ENCODE data around the gene ANTKMT. TPM values are rescaled to one million over a fixed set of nuclear protein-coding genes. Genes with fewer than 3 reads are reported as not detected.
A peak's percentile ranks its signal among the peaks of the same experiment; 100 is the strongest.

ANTKMT gene
- total RNA-seq, 2 donors from 2014 or later, result 36.9 to 40.6 TPM

- Histone ChIP-seq H3K36me3 (ENCODE audit: control insufficient read depth, insufficient read depth, low read length) (peaks cover 40% of the 10 kb centered on the region), H3K27me3 (ENCODE audit: control insufficient read depth, insufficient read depth, low read length, poor library complexity, severe bottlenecking) (no peaks in the 10 kb centered on the region), H3K9ac (ENCODE audit: extremely low read depth, low read length, poor library complexity, severe bottlenecking) (no peak overlapping the region), H3K4me1 (ENCODE audit: control insufficient read depth, insufficient read depth, low read length) (no peaks in the 10 kb centered on the region), H3K9me3 (ENCODE audit: control insufficient read depth, low read length) (no peaks in the 10 kb centered on the region), H3K4me3 (ENCODE audit: low read length) (no peak overlapping the region), H3K27ac (ENCODE audit: low read depth, low read length) (no peak overlapping the region)
- no peak for DNase-seq
- Mint-ChIP-seq H3K27ac (no peak overlapping the region), H3K4me3 (no peak overlapping the region), H3K36me3 (ENCODE audit: low read depth) (peaks cover 16% of the 10 kb centered on the region), H3K4me1 (peaks cover 6% of the 10 kb centered on the region), H3K27me3 (ENCODE audit: insufficient read depth) (no peaks in the 10 kb centered on the region), H3K9me3 (no peaks in the 10 kb centered on the region)
- 97 to 98% methylated on average over 20 to 21 of the region's 21 CpGs for WGBS, 2 experiments (ENCODE audit: insufficient coverage in 1 of 2, insufficient read length in 1 of 2)
- no peak for TF ChIP-seq CTCF (conservative IDR thresholded peaks at IDR 0.05)
Measured at GRCh38 chr16:672851-673250, 48.1 kb upstream of the ANTKMT start.

GRCh38 chr16:673399-673991 lies 47.5 kb upstream of the ANTKMT start:
- no peaks in the 10 kb centered on the region for H3K9me3 Mint-ChIP-seq
- WGBS, 2 experiments (ENCODE audit: insufficient coverage in 1 of 2, insufficient read length in 1 of 2), result 97% methylated on average over 10 to 18 of the region's 18 CpGs
- H3K4me1 ChIP-seq (ENCODE audit: control insufficient read depth, insufficient read depth, low read length), result no peaks in the 10 kb centered on the region
- H3K9ac ChIP-seq (ENCODE audit: extremely low read depth, low read length, poor library complexity, severe bottlenecking), result no peak overlapping the region
- no peak for TF ChIP-seq CTCF (conservative IDR thresholded peaks at IDR 0.05)
- no peak overlapping the region for H3K27ac Mint-ChIP-seq
- no peaks in the 10 kb centered on the region for H3K9me3 ChIP-seq (ENCODE audit: control insufficient read depth, low read length)
- no peaks in the 10 kb centered on the region for H3K27me3 Mint-ChIP-seq (ENCODE audit: insufficient read depth)
- H3K4me3 Mint-ChIP-seq, result no peak overlapping the region
- H3K36me3 ChIP-seq (ENCODE audit: control insufficient read depth, insufficient read depth, low read length), result peaks cover 40% of the 10 kb centered on the region
- no peak overlapping the region for H3K4me3 ChIP-seq (ENCODE audit: low read length)
- peaks cover 6% of the 10 kb centered on the region for H3K4me1 Mint-ChIP-seq
- H3K27me3 ChIP-seq (ENCODE audit: control insufficient read depth, insufficient read depth, low read length, poor library complexity, severe bottlenecking), result no peaks in the 10 kb centered on the region
- peaks cover 16% of the 10 kb centered on the region for H3K36me3 Mint-ChIP-seq (ENCODE audit: low read depth)
- no peak for DNase-seq
- H3K27ac ChIP-seq (ENCODE audit: low read depth, low read length), result no peak overlapping the region

GRCh38 chr16:674214-674881 lies 46.6 kb upstream of the ANTKMT start:
- Mint-ChIP-seq H3K9me3 (no peaks in the 10 kb centered on the region), H3K27me3 (ENCODE audit: insufficient read depth) (no peaks in the 10 kb centered on the region), H3K36me3 (ENCODE audit: low read depth) (peaks cover 15% of the 10 kb centered on the region), H3K4me3 (peak overlapping the region; percentile 50), H3K4me1 (peaks cover 6% of the 10 kb centered on the region), H3K27ac (no peak overlapping the region)
- Histone ChIP-seq H3K9ac (ENCODE audit: extremely low read depth, low read length, poor library complexity, severe bottlenecking) (no peak overlapping the region), H3K4me3 (ENCODE audit: low read length) (no peak overlapping the region), H3K4me1 (ENCODE audit: control insufficient read depth, insufficient read depth, low read length) (no peaks in the 10 kb centered on the region), H3K9me3 (ENCODE audit: control insufficient read depth, low read length) (no peaks in the 10 kb centered on the region), H3K27ac (ENCODE audit: low read depth, low read length) (no peak overlapping the region), H3K36me3 (ENCODE audit: control insufficient read depth, insufficient read depth, low read length) (peaks cover 38% of the 10 kb centered on the region), H3K27me3 (ENCODE audit: control insufficient read depth, insufficient read depth, low read length, poor library complexity, severe bottlenecking) (no peaks in the 10 kb centered on the region)
- no peak for TF ChIP-seq CTCF (conservative IDR thresholded peaks at IDR 0.05)
- 90 to 91% methylated on average over 13 to 22 of the region's 22 CpGs for WGBS, 2 experiments (ENCODE audit: insufficient coverage in 1 of 2, insufficient read length in 1 of 2)
- DNase-seq, result no peak
